Heart right ventricle (tissue), 16 donors: ENCODE data around the gene POU5F2. TPM values are rescaled to one million over a fixed set of nuclear protein-coding genes. Genes with fewer than 3 reads are reported as not detected.

Experiments used
- ATAC-seq, 8 donors: fragments of 200-7000 bp; cut with Tn5 transposase; one replicate each; pipeline ENCODE4 v1.9.1; 2020; ENCODE audit warnings: mild to moderate bottlenecking in 8 of 8, moderate library complexity in 8 of 8, moderate number of reproducible peaks in 1 of 8
- DNase-seq, 2 donors: peaks; one replicate each; pipeline ENCODE4 v3.0.0-alpha.2; 2020
- H3K27ac ChIP-seq, 10 donors: fragments of 200-600 bp; sonication (generic) in 2 of 10; one replicate each; pipeline versions ENCODE4 v1.5.0 to v1.8.0; 2020 to 2022; ENCODE audit warnings: mild to moderate bottlenecking in 3 of 10
- H3K27me3 ChIP-seq, 7 donors: fragments of 200-600 bp; one replicate each; pipeline ENCODE4 v1.8.0; 2021 to 2022; ENCODE audit warnings: mild to moderate bottlenecking in 2 of 7
- H3K36me3 ChIP-seq, 9 donors: fragments of 200-600 bp; sonication (generic) in 1 of 9; one replicate each; pipeline versions ENCODE4 v1.5.0 to v1.8.0; 2020 to 2022; ENCODE audit warnings: mild to moderate bottlenecking in 2 of 9
- H3K4me1 ChIP-seq, 9 donors: fragments of 200-600 bp; sonication (generic) in 1 of 9; one replicate each; pipeline versions ENCODE4 v1.5.0 to v1.8.0; 2020 to 2022; ENCODE audit warnings: mild to moderate bottlenecking in 4 of 9
- H3K4me3 ChIP-seq, 10 donors: fragments of 200-600 bp; sonication (generic) in 2 of 10; one replicate each; pipeline versions ENCODE4 v1.5.0 to v1.8.0; 2020 to 2022; ENCODE audit warnings: mild to moderate bottlenecking in 7 of 10, moderate library complexity in 2 of 10
- H3K9me3 ChIP-seq, 11 donors: fragments of 200-600 bp in 10 of 11; sonication (generic) in 2 of 11; one replicate each; pipeline versions ENCODE4 v1.5.0 to v1.8.0; 2013 to 2022; ENCODE audit warnings: mild to moderate bottlenecking in 2 of 11, control low read depth in 1 of 11, moderate library complexity in 1 of 11
- WGBS, 2 donors: extraction: QIAGEN DNeasy Blood & Tissue Kit; methylation state at CpG; one replicate each; pipeline ENCODE4 v1.1.7; 2013; ENCODE audit warnings: inconsistent platforms in 1 of 2; 5-methylcytosine and 5-hydroxymethylcytosine counted together
- intact Hi-C, 10 donors: fragments of 100-400 bp; cut with DNase I; formaldehyde crosslinking; loops; one replicate each; pipeline versions ENCODE4 v1.11.1 to v1.14.2; 2022
- polyA plus RNA-seq, 2 donors: library from polyadenylated mRNA; stranded (reverse); fragments of 200-250 nt; gene quantifications; one replicate each; pipeline ENCODE4 v1.2.3, GENCODE V29; 2013
- total RNA-seq, 10 donors: library from RNA; stranded (reverse); fragmentation: NEBNext Ultra II Directional in 3 of 10; extraction: Animal tissue kit (Norgen Biotek cat#: 25700) in 3 of 10; gene quantifications; one replicate each; pipeline versions ENCODE4 v1.2.1 to v1.2.4, GENCODE V29; 2021 to 2023
- TF ChIP-seq, protein P1 (sequence below), 9 donors: fragments of 200-600 bp; sonication (generic) in 2 of 9; IDR thresholded peaks; one replicate each; pipeline versions ENCODE4 v1.5.0 to v1.8.0; 2021 to 2022; ENCODE audit warnings: antibody characterized with exemption in 9 of 9, mild to moderate bottlenecking in 5 of 9, moderate library complexity in 1 of 9
- donor health status: Arrhythmogenic right ventricular cardiomyopathy.
- donor health status: ischemic (EF 13 %, LVEDD 7.1; RV severe dilation, severe dysfunction).
- donor health status: healthy with polysubstance abuse.
- donor health status: DM: no; HTN: yes; CAD: no.
- donor health status: DM: no; HTN: no; CAD: no.
- donor health status: ischemic (EF 25% LVEDD 6.9; RV normal size, moderate dysfunction).
- donor health status: ischemic (EF 25% LVEDD 5.7; RV mildly dilated, moderate dysfunction).
- donor health status: healthy.
- donor health status: DM: yes; HTN: yes; CAD: no.
- donor health status: Ischemic cardiomyopathy.
- donor health status: ischemic (EF 35%, LVEDD 5.7; RV mildly dilated, moderate dysfunction).
- donor health status: nonischemic (EF 11% LVEDD 7.7; RV severe dilation, severe dysfunction).
- donor health status: DM: yes; HTN: yes; CAD: no.
- donor health status: PGD.
- donor health status: ischemic (EF 29% LVEDD 5.4; RV normal size, mild dysfunction).
- donor health status: nonischemic (EF 23%, LVEDD 6.1; RV moderate dilation, normal function).

POU5F2 gene
- total and polyA plus RNA-seq, 12 donors = 0.01 to 0.51 (median 0.31) TPM

DNA sequence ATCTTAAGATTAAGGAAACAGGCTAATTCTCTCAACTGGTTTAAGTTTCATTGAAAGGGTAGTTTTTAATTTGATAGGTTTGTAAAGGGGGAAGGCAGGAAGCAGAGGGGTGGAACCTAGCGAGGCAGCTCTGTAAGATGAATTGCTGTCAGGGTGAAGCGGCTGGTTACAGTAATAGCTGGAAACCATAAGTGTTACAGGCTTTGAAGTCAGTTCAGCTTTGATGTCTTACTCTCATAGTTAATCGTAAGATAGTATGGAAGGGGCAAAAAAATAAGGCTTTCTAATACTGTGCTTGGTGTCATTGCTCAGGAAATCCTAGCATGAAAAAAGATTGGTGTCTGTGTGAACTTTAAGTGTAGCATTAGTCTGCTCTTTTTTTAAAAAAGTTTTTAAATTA, 20.3 kb downstream of the POU5F2 start:
- H3K27ac ChIP-seq = no peak overlapping the region
- WGBS, 2 donors = 88 to 97% methylated on average over 3 of the region's 3 CpGs
- ATAC-seq = no peak

DNA sequence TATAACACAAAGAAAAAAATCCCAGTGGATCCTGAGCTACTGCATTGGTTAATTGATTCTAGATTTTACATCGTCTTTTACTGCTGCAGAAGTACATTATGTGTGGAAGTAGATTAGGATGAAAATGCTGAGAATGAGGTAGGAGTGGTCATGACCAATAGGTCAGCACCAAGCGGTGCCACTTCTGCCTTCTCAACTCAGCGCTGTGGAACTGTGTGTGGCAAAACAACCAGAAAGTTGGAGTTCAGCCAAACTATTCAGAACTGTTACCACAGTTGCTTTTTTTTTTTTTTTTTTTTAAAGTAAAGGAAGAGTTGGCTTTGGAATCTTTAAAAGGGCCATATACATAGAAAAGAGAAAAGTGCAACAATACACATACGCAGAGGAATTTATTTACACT, 24.2 kb downstream of the POU5F2 start:
- H3K27ac ChIP-seq = no peak overlapping the region
- ATAC-seq = peak in 2 of 8 donors; percentile 53 to 75
- 43 to 47% methylated on average over 4 of the region's 4 CpGs for WGBS, 2 donors
- no peaks in the 10 kb centered on the region for H3K27me3 ChIP-seq
- TF ChIP-seq, protein P1, sequence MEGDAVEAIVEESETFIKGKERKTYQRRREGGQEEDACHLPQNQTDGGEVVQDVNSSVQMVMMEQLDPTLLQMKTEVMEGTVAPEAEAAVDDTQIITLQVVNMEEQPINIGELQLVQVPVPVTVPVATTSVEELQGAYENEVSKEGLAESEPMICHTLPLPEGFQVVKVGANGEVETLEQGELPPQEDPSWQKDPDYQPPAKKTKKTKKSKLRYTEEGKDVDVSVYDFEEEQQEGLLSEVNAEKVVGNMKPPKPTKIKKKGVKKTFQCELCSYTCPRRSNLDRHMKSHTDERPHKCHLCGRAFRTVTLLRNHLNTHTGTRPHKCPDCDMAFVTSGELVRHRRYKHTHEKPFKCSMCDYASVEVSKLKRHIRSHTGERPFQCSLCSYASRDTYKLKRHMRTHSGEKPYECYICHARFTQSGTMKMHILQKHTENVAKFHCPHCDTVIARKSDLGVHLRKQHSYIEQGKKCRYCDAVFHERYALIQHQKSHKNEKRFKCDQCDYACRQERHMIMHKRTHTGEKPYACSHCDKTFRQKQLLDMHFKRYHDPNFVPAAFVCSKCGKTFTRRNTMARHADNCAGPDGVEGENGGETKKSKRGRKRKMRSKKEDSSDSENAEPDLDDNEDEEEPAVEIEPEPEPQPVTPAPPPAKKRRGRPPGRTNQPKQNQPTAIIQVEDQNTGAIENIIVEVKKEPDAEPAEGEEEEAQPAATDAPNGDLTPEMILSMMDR (IDR thresholded peaks at IDR 0.05) = no peak
- intact Hi-C loops = no loop called here
- no peaks in the 10 kb centered on the region for H3K4me1 ChIP-seq
- H3K9me3 ChIP-seq = peaks cover 0 to 12% (median 0%) of the 10 kb centered on the region in 11 donors
- DNase-seq = no peak
- no peak overlapping the region for H3K4me3 ChIP-seq
- H3K36me3 ChIP-seq = no peaks in the 10 kb centered on the region

More for the DNA sequence above, 20.3 kb downstream of the POU5F2 start:
- Histone ChIP-seq H3K36me3 (no peaks in the 10 kb centered on the region), H3K4me1 (peaks cover 0 to 6% (median 0%) of the 10 kb centered on the region in 9 donors), H3K9me3 (no peaks in the 10 kb centered on the region), H3K27me3 (no peaks in the 10 kb centered on the region), H3K4me3 (no peak overlapping the region)
- TF ChIP-seq, protein P1 (IDR thresholded peaks at IDR 0.05) = no peak
- intact Hi-C loops = no loop called here
- DNase-seq = no peak

DNA sequence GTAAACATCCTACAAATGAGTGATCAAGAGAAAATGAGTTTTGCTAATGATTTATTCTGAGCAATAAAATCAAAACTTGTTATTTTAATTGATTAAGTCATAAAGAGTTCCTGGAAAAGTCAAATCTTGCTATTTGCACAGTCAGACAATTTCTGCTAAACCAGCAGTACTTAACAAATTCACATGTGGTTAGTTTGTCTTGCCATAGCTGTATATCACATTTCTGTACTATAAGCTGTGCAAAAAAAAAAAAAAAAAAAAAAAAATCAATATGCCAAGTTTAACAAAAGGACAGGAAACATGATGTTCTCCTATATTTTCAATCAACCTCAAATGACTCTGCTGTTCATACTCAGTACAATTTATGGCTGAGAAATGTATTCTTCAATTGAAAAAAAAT, 24.9 kb downstream of the POU5F2 start:
- intact Hi-C loops = no loop called here
- DNase-seq = no peak

DNA sequence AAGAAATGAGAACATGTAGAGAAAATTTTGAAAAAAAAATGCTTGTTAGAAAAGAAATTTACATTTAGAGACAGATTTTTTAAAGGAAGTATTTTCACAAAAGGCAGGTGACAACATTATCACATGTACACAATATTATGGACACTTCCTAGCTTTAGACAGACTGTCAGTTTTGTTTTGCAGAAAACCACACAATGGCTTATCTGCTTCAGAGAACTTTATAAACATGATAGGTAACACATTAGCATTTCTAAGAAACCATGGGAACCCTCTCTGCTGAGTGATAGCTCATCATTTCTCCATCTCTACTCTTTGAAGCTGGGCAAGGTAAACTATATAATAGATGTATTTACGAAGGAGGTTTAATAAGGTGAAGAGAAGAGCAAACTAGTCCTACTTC, 25.6 kb downstream of the POU5F2 start:
- TF ChIP-seq, protein P1 (IDR thresholded peaks at IDR 0.05) = no peak
- ATAC-seq = no peak
- intact Hi-C loops = no loop called here
- H3K27me3 ChIP-seq = no peaks in the 10 kb centered on the region
- H3K27ac ChIP-seq = no peak overlapping the region
- no peak overlapping the region for H3K4me3 ChIP-seq
- WGBS, 2 donors = 88 to 91% methylated on average over 1 of the region's 1 CpG
- no peaks in the 10 kb centered on the region for H3K4me1 ChIP-seq
- H3K36me3 ChIP-seq = no peaks in the 10 kb centered on the region
- DNase-seq = no peak
- peaks cover 0 to 12% (median 0%) of the 10 kb centered on the region in 11 donors for H3K9me3 ChIP-seq

More for the DNA sequence above, 24.9 kb downstream of the POU5F2 start:
- Histone ChIP-seq H3K4me1 (no peaks in the 10 kb centered on the region), H3K27me3 (no peaks in the 10 kb centered on the region), H3K36me3 (no peaks in the 10 kb centered on the region), H3K4me3 (no peak overlapping the region), H3K9me3 (peaks cover 0 to 12% (median 0%) of the 10 kb centered on the region in 11 donors), H3K27ac (no peak overlapping the region)
- TF ChIP-seq, protein P1 (IDR thresholded peaks at IDR 0.05) = no peak
- ATAC-seq = no peak
